Measurements from ENCODE around the gene DPH2.

The DPH2 gene

GRCh38 chr1:43944860-43945259 lies 24.9 kb upstream of the DPH2 start:
- no peak for DNase-seq (ENCODE audit: low read depth)

GRCh38 chr1:43945674-43946235 lies 24.1 kb upstream of the DPH2 start:
- no peak for DNase-seq (ENCODE audit: low read depth)

- peak; percentile 94 for DNase-seq (ENCODE audit: low read depth)
These were observed 23.4 kb upstream of the DPH2 start, which contains the start of gene IPO13 for GRCh38 chr1:43946236-43947060. Gene IPO13 (plus strand): TSS chr1:43946950. CDS start chr1:43947601, 651 bp downstream.

- no peak for DNase-seq (ENCODE audit: low read depth)
These were observed 22.5 kb upstream of the DPH2 start for GRCh38 chr1:43947061-43947873.

GRCh38 chr1:43947874-43948437 lies 21.9 kb upstream of the DPH2 start:
- DNase-seq (ENCODE audit: low read depth): no peak

GRCh38 chr1:43949678-43950077 lies 20.1 kb upstream of the DPH2 start:
- no peak for DNase-seq (ENCODE audit: low read depth)

GRCh38 chr1:43951021-43951985 lies 18.5 kb upstream of the DPH2 start:
- DNase-seq (ENCODE audit: low read depth): no peak

GRCh38 chr1:43952731-43953346 lies 17.0 kb upstream of the DPH2 start:
- DNase-seq (ENCODE audit: low read depth): no peak

GRCh38 chr1:43953361-43953760 lies 16.4 kb upstream of the DPH2 start:
- DNase-seq (ENCODE audit: low read depth): no peak

GRCh38 chr1:43954036-43954435 lies 15.8 kb upstream of the DPH2 start:
- DNase-seq (ENCODE audit: low read depth): no peak

GRCh38 chr1:43956234-43956633 lies 13.6 kb upstream of the DPH2 start:
- DNase-seq (ENCODE audit: low read depth): no peak

- no peak for DNase-seq (ENCODE audit: low read depth)
These were observed 12.3 kb upstream of the DPH2 start for GRCh38 chr1:43957407-43958040.

- no peak for DNase-seq (ENCODE audit: low read depth)
These were observed 11.2 kb upstream of the DPH2 start for GRCh38 chr1:43958351-43959255.

GRCh38 chr1:43960798-43961197 lies 9.0 kb upstream of the DPH2 start:
- no peak for DNase-seq (ENCODE audit: low read depth)

GRCh38 chr1:43961692-43962091 lies 8.1 kb upstream of the DPH2 start:
- no peak for DNase-seq (ENCODE audit: low read depth)

GRCh38 chr1:43962324-43962723 lies 7.5 kb upstream of the DPH2 start:
- no peak for DNase-seq (ENCODE audit: low read depth)

- no peak for DNase-seq (ENCODE audit: low read depth)
These were observed 6.8 kb upstream of the DPH2 start for GRCh38 chr1:43963006-43963405.

- DNase-seq (ENCODE audit: low read depth): no peak
These were observed 5.9 kb upstream of the DPH2 start for GRCh38 chr1:43963890-43964289.

- DNase-seq (ENCODE audit: low read depth): no peak
These were observed 4.5 kb upstream of the DPH2 start for GRCh38 chr1:43965316-43965715.

All from activated T-cell treated with anti-CD3 and anti-CD28 coated beads for 24 hours (primary cell).